Fibroblast of lung (primary cell): Measurements from ENCODE around the gene COL4A3. TPM values are rescaled to one million over a fixed set of nuclear protein-coding genes. Genes with fewer than 3 reads are reported as not detected.

Experiments used
- DNase-seq, 2 donors: peaks; one replicate each; pipeline versions ENCODE4 v3.0.0 to v3.0.0-alpha.2; 2010; ENCODE audit warnings: low read depth in 2 of 2
- H2AFZ ChIP-seq: 2 replicates; pipeline ENCODE4 v1.5.1; 2012; ENCODE audit warnings: low read length, control low read depth, inconsistent platforms
- H3K27ac ChIP-seq: 2 replicates; pipeline ENCODE4 v1.5.1; 2011; ENCODE audit warnings: low read length, control low read depth; ENCODE audit not compliant: insufficient read depth
- H3K27me3 ChIP-seq: 2 replicates; pipeline ENCODE4 v1.5.1; 2011; ENCODE audit warnings: mild to moderate bottlenecking, low read length; ENCODE audit not compliant: control insufficient read depth, insufficient read depth
- H3K36me3 ChIP-seq: 2 replicates; pipeline ENCODE4 v1.5.1; 2011; ENCODE audit warnings: low read length; ENCODE audit not compliant: control insufficient read depth, insufficient read depth
- H3K4me1 ChIP-seq: 2 replicates; pipeline ENCODE4 v1.5.1; 2011; ENCODE audit warnings: low read length; ENCODE audit not compliant: control insufficient read depth, insufficient read depth; ENCODE audit errors: extremely low read depth
- H3K4me2 ChIP-seq: 2 replicates; pipeline ENCODE4 v1.5.1; 2011; ENCODE audit warnings: low read length, control low read depth; ENCODE audit not compliant: insufficient read depth; ENCODE audit errors: extremely low read depth
- H3K4me3 ChIP-seq, 4 experiments: fragments of 200-600 bp in 1 of 4; sonication (generic) in 1 of 4; replicated peaks in 1 of 4; 2 replicates each; pipeline ENCODE4 v1.5.1; 2011 to 2016; ENCODE audit warnings: low read length in 4 of 4, low read depth in 3 of 4, mild to moderate bottlenecking in 3 of 4, control low read depth in 2 of 4, inconsistent platforms in 1 of 4, mixed read lengths in 1 of 4; ENCODE audit not compliant: insufficient read depth in 1 of 4; ENCODE audit errors: control extremely low read depth in 1 of 4
- H3K79me2 ChIP-seq: 2 replicates; pipeline ENCODE4 v1.5.1; 2012; ENCODE audit warnings: mild to moderate bottlenecking, low read length, inconsistent platforms; ENCODE audit not compliant: control insufficient read depth, insufficient read depth
- H3K9ac ChIP-seq: 2 replicates; pipeline ENCODE4 v1.5.1; 2011; ENCODE audit warnings: mild to moderate bottlenecking, low read length, control low read depth; ENCODE audit not compliant: insufficient read depth
- H3K9me3 ChIP-seq: 2 replicates; pipeline ENCODE4 v1.5.1; 2012; ENCODE audit warnings: low read depth, low read length; ENCODE audit not compliant: control insufficient read depth, insufficient read depth
- H4K20me1 ChIP-seq: 2 replicates; pipeline ENCODE4 v1.5.1; 2011; ENCODE audit warnings: low read length; ENCODE audit not compliant: control insufficient read depth, insufficient read depth; ENCODE audit errors: extremely low read depth
- EZH2 ChIP-seq: IDR thresholded peaks from 2 replicates; pipeline ENCODE4 v1.5.1; 2012; ENCODE audit warnings: low read length, control low read depth, mild to moderate bottlenecking; ENCODE audit errors: missing control alignments
- polyA plus RNA-seq, 2 donors: library from polyadenylated mRNA; depleted of rRNA in 1 of 2; stranded (reverse) in 1 of 2; unstranded in 1 of 2; fragments of >200 nt; gene quantifications; 2 replicates each; pipeline ENCODE4 v1.2.1, GENCODE V29; 2011 to 2012; ENCODE audit warnings: missing spikeins in 1 of 2
- total RNA-seq: library from RNA; depleted of rRNA; stranded (reverse); fragments of >200 nt; gene quantifications from 2 replicates; pipeline ENCODE4 v1.2.1, GENCODE V29; 2014
- TF ChIP-seq, protein P1 (sequence below), 2 donors: IDR thresholded peaks in 1 of 2; conservative IDR thresholded peaks in 1 of 2; 1 replicate in 1 of 2; 2 replicates in 1 of 2; pipeline ENCODE4 v1.5.1; 2011 to 2012; ENCODE audit warnings: low read length in 2 of 2, control low read depth in 1 of 2, inconsistent platforms in 1 of 2, low read depth in 1 of 2, mild to moderate bottlenecking in 1 of 2

COL4A3 gene
- total and polyA plus RNA-seq, 2 donors (not counting 1 experiment from before 2014, with no cell fraction given) = 0.12 to 0.33 TPM

DNA sequence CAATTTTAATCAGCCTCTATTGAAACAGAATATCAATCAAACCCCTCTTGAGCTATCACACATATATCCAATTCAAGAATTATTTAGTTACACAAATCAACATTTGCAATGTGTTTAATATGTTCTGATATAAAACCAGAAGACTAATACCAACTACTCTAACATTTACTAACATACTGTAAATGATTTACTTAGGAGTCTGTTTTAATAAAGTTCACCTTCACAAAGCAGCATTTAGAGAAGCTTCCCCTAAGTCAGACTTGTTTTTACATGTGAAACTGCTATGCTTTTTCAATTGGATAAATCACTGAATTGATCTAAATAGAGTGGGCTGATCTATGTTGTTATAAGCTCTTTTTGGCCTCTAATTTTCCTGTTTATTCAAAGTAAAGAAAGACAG, 18.3 kb downstream of the COL4A3 start:
- H3K36me3 ChIP-seq = no peaks in the 10 kb centered on the region
- H3K79me2 ChIP-seq = no peaks in the 10 kb centered on the region
- H4K20me1 ChIP-seq = no peaks in the 10 kb centered on the region
- no peaks in the 10 kb centered on the region for H3K27me3 ChIP-seq
- H3K27ac ChIP-seq = no peak overlapping the region
- DNase-seq = no peak
- no peak overlapping the region for H3K4me2 ChIP-seq
- H2AFZ ChIP-seq = no peak overlapping the region
- H3K4me3 ChIP-seq = no peak overlapping the region
- TF ChIP-seq, protein P1, sequence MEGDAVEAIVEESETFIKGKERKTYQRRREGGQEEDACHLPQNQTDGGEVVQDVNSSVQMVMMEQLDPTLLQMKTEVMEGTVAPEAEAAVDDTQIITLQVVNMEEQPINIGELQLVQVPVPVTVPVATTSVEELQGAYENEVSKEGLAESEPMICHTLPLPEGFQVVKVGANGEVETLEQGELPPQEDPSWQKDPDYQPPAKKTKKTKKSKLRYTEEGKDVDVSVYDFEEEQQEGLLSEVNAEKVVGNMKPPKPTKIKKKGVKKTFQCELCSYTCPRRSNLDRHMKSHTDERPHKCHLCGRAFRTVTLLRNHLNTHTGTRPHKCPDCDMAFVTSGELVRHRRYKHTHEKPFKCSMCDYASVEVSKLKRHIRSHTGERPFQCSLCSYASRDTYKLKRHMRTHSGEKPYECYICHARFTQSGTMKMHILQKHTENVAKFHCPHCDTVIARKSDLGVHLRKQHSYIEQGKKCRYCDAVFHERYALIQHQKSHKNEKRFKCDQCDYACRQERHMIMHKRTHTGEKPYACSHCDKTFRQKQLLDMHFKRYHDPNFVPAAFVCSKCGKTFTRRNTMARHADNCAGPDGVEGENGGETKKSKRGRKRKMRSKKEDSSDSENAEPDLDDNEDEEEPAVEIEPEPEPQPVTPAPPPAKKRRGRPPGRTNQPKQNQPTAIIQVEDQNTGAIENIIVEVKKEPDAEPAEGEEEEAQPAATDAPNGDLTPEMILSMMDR (conservative IDR thresholded peaks at IDR 0.05 in 1 of 2, IDR thresholded peaks at IDR 0.05 in 1 of 2; ENCODE audit: low read depth in 1 of 2, low read length in 2 of 2) = no peak
- no peak for TF ChIP-seq EZH2
- no peak overlapping the region for H3K9ac ChIP-seq
- H3K9me3 ChIP-seq = no peaks in the 10 kb centered on the region
- H3K4me1 ChIP-seq = no peaks in the 10 kb centered on the region

DNA sequence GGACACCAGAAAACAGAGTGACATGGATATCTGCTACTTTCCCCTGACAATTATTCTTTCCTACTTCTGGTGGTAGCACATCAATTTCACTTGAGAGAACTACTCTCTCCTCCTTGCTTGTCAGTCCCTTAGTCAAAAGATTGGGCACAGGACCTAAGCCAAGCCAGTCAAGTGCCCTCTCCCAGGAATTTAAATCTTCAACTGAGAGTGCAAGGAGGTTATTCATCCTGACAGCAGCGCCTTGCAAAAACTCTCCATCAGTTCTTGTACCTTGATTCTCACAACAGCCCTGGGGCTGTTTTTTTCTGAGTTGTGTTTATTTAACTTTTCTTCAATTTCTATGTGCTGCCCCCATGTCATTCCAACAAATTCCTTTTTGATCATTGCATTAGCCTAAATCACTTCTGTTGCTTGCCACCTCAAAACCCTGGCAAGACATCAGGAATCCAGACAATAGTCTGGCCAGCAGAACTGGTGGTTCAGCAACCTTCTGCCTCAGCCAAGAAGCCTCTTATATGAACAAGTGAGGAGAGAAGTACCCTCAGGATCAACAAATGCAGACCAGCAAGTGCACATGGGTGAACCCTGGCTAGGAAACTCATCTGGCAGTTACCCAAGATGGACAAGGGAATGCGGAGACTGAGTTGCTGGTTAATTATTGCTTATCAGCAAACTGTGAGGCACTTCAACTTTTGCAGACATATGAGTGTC, 19.4 kb downstream of the COL4A3 start:
- Histone ChIP-seq H3K9ac (no peak overlapping the region), H4K20me1 (no peaks in the 10 kb centered on the region), H3K4me1 (no peaks in the 10 kb centered on the region), H3K79me2 (no peaks in the 10 kb centered on the region), H3K27me3 (no peaks in the 10 kb centered on the region), H3K4me3 (no peak overlapping the region), H3K36me3 (no peaks in the 10 kb centered on the region), H2AFZ (no peak overlapping the region), H3K9me3 (no peaks in the 10 kb centered on the region), H3K4me2 (no peak overlapping the region), H3K27ac (no peak overlapping the region)
- TF ChIP-seq, protein P1 (conservative IDR thresholded peaks at IDR 0.05 in 1 of 2, IDR thresholded peaks at IDR 0.05 in 1 of 2; ENCODE audit: low read depth in 1 of 2, low read length in 2 of 2) = no peak
- no peak for TF ChIP-seq EZH2
- peak in 1 of 2 donors; percentile 72 for DNase-seq

DNA sequence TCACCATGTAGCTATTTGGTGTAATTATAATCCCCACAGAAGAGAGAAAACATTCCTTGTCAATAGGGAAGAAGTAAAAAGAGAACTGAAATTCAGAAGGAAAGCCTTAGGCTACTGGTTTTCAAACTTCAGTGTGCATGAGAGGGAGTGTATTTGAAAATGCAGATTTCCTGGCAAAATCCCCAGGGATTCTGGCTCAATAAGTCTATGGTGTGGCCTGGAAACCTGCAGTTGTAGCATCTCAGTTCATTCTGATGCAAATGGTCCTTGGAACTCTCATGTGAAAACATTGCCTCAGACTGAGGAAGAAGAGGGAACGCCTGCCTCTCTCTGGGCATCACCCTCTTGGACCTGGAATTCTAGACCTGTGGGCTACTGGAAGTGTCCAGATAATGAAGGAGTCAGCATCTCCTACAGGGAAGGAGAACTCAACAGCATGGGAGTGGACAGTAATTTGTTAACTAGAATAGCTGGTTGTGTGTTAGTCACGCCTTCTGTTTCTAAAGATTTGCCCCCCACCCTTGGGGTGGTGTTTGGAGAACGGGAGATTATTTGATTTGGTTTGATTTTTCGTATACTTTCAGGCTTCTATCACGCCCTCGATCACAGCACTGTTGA, 21.3 kb downstream of the COL4A3 start:
- no peak overlapping the region for H3K4me2 ChIP-seq
- H3K4me1 ChIP-seq = no peaks in the 10 kb centered on the region
- H3K36me3 ChIP-seq = no peaks in the 10 kb centered on the region
- no peak for DNase-seq
- no peak for TF ChIP-seq EZH2
- TF ChIP-seq, protein P1 (conservative IDR thresholded peaks at IDR 0.05 in 1 of 2, IDR thresholded peaks at IDR 0.05 in 1 of 2; ENCODE audit: low read depth in 1 of 2, low read length in 2 of 2) = no peak
- H3K27me3 ChIP-seq = no peaks in the 10 kb centered on the region
- H3K27ac ChIP-seq = no peak overlapping the region
- no peak overlapping the region for H2AFZ ChIP-seq
- no peak overlapping the region for H3K4me3 ChIP-seq
- H3K9me3 ChIP-seq = no peaks in the 10 kb centered on the region
- H3K79me2 ChIP-seq = no peaks in the 10 kb centered on the region
- H4K20me1 ChIP-seq = no peaks in the 10 kb centered on the region
- H3K9ac ChIP-seq = no peak overlapping the region
